ENCODE measurements around the gene MAP2.

DNA sequence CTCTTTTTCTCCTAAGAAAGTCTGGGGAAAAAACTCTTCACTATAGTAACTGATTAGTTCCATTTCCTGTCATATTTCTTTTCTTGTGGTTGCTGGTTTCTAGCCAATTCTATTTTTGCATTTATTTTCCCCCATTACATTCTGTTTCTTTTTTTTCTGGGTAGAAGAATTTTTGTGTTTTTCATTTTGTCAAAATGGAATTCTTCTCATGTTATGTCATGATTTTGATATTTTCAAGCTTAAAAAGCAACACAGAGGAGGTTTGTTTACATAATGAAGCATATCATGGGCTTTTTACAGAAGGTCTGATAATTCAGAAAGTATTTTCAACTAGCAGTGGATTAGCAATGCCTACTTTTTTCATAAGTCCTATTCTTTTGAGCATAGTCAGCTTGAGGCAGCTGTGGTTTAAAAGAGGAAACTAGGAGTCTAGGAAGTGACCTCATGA lies 102.0 kb downstream of the MAP2 start:
- no peak for TF ChIP-seq CTCF (conservative IDR thresholded peaks at IDR 0.05; ENCODE audit: low read depth in 2 of 2)
- TF ChIP-seq, protein P1, sequence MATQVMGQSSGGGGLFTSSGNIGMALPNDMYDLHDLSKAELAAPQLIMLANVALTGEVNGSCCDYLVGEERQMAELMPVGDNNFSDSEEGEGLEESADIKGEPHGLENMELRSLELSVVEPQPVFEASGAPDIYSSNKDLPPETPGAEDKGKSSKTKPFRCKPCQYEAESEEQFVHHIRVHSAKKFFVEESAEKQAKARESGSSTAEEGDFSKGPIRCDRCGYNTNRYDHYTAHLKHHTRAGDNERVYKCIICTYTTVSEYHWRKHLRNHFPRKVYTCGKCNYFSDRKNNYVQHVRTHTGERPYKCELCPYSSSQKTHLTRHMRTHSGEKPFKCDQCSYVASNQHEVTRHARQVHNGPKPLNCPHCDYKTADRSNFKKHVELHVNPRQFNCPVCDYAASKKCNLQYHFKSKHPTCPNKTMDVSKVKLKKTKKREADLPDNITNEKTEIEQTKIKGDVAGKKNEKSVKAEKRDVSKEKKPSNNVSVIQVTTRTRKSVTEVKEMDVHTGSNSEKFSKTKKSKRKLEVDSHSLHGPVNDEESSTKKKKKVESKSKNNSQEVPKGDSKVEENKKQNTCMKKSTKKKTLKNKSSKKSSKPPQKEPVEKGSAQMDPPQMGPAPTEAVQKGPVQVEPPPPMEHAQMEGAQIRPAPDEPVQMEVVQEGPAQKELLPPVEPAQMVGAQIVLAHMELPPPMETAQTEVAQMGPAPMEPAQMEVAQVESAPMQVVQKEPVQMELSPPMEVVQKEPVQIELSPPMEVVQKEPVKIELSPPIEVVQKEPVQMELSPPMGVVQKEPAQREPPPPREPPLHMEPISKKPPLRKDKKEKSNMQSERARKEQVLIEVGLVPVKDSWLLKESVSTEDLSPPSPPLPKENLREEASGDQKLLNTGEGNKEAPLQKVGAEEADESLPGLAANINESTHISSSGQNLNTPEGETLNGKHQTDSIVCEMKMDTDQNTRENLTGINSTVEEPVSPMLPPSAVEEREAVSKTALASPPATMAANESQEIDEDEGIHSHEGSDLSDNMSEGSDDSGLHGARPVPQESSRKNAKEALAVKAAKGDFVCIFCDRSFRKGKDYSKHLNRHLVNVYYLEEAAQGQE (IDR thresholded peaks at IDR 0.05; ENCODE audit: unreplicated experiment): no peak
- no peak for TF ChIP-seq POLR2AphosphoS5 (IDR thresholded peaks at IDR 0.05; ENCODE audit: low read depth)

Measured in GM23338 (cell line).